Fibroblast of skin of left quadriceps (primary cell): ENCODE results near the gene TASOR2.
A peak's percentile ranks its signal among the peaks of the same experiment; 100 is the strongest.

ENCODE experiments used
- DNase-seq, 2 experiments: peaks; one replicate each; pipeline ENCODE4 v3.0.0-alpha.2; 2013; ENCODE audit warnings: low read depth in 2 of 2

The TASOR2 gene

DNA sequence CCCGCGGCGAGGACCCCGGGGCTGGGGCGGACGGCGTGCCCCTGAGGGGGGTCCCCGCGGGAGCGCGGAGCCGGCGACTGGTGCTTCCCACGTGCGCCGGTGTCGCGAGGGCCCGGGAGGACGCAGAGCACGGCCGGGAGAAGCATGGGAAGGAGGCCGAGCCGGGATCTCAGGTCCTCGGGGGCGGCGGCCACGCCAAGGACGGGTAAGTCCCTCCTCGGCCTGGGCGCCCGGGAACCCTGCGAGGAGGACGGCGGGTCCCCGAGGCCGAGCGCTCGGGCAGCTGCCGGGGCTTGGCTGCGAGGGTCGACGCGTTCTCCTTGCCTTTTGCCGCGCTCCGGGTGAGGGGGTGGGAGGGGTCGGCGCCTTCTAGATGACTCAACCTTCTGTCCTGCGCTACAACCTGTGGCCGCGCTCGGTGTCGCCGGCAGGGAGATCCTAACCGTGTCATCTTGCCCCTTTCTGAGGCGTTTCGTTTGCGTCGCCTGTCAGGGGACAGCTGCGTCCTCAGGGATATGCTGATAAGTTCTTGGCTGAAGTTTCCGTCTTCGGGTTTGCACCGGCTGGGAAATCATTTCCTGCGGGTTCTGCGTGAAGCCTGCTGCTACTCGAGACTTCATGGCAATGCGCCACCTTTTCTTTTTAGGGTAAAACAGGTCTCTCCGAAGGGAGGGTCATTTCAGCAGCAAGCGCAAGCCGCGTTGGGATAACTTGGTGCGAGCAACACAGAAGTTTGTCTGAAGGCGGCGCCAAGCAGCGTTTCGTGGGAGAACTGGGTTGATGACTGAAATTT lies 529 bp downstream of the TASOR2 start:
- peak in 1 of 2 experiments; percentile 39 for DNase-seq

DNA sequence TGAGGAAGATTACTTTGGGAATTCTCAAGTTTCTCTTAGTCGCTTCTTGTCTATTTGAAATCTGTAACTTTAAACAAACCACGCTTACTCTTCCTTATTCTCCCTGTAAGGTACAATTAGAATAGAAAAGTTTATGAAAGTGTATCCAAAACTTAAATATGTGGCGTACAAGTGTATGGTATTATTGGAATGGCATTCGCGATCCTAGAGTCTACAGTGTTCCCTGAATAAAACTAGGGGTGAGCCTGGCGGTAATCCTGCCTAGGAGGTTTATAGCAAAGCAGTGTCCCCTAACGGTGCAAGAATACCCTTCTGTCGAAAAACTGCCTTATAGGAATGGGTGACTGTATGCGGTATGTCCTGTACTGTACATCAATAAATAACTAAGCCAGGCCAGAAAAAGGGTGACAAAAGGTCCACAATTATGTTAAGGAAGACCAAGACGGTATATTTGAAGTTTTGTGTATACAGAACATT lies 1.2 kb downstream of the TASOR2 start:
- no peak for DNase-seq

DNA sequence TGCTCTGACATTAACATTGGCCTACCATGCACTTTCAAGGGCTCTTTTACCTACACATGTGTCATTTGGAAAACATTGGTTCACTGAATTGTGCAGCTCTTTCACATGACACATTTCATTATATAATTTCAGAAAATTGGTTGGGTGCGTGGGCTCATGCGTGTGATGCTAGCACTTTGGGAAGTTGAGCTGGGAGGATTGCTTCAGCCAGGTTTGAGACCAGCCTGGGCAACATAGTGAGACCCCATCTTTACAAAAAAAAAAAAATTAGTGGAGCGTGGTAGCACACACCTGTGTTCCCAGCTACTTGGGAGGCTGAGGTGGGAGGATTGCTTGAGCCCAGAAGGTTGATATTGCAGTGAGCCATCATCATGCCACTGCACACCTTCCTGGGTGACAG lies 3.9 kb downstream of the TASOR2 start:
- DNase-seq: no peak

DNA sequence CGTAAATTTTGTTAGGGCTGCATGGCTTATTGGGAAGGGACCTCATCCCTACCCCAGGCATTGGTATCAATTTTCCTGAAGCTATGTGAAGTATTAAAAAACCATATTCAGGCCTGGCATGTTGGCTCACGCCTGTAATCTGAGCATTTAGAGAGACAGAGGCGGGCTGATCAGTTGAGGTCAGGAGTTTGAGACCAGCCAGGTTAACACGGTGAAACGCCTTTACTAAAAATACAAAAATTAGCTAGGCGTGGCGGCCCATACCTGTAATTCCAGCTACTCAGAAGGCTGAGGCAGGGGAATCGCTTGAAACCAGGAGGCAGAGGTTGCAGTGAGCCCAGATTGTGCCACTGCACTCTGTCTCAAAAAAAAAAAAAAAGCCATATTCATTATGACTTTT lies 7.1 kb downstream of the TASOR2 start:
- no peak for DNase-seq

DNA sequence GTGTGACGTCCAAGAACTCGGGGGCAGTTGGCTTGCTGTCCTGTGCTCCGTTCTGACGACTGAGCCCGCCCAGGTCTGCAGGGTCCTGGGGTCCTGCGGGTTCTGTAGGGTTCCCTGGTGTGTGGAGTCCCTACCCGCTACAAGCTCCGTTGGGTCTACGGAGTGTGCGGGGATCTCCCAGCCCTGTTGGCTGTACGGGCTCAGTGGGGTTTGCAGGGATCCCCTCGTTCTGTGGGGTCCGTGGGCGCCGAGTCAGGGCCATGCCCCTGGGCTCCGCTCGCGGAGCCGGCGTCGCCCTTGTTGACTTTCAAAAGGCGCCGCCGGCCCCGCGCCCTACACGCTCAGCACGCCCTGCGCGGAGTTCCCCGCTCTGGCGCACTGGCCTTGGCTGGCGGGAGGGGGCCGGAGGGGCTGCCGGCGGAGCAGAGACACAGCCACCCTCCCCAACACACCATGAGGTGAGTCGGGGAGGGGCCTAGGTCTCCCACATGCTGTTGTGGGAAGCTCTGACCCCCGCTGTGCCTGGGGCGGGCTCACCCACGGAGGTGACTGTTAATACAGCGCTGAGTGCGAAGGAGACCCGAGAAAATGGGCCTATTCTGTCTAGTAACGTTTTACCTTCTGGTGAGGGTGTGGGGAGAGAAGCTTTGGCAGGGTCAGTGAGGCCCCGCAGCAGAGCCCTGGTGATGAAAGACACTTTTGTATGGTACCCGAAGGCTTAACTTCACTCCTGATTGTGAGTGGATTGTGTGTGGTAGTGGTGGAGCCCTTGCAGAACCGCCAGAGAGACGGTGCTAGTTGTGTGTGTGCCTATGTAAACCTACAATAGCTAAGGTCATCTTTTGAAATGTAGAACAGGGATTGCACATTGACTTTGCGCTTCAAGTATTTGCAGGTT lies 8.1 kb downstream of the TASOR2 start:
- DNase-seq: no peak

DNA sequence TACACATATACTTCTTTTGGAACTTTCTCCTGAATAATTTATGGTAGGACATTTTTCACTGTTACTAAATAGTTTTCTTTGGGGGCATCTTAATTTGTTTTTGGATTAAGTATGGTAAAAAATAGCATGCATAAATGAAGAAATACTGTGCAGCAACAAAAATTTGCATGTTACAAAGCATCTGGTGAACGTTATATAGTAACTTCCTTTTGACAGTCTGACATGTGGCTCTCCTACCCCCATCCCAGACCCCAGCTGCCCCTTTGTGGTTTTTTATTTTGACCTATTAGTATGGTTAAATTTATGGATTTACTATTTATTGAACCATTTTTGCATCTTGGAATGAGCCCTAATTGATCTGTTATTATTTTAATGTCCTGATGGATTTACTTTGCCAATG lies 9.9 kb downstream of the TASOR2 start:
- DNase-seq: no peak

DNA sequence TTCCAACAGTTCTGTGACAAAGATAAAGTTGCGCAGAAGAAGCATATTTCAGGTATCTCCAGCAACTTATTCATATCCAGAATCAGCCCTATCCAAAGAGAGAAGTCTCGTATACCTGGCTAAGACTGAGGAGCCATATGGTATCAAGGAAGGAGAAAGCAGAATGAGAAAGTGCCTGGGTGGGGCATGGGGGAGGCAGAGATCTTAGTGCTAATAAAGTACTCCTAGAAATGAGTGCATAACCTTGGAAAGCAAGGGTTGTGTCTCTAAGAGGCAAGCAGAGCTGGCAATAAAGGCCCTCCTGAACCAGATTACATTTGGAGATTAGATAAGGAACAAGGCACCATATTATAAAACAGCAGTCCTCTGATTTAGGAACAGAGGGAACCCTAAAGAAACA lies 12.7 kb downstream of the TASOR2 start:
- no peak for DNase-seq

DNA sequence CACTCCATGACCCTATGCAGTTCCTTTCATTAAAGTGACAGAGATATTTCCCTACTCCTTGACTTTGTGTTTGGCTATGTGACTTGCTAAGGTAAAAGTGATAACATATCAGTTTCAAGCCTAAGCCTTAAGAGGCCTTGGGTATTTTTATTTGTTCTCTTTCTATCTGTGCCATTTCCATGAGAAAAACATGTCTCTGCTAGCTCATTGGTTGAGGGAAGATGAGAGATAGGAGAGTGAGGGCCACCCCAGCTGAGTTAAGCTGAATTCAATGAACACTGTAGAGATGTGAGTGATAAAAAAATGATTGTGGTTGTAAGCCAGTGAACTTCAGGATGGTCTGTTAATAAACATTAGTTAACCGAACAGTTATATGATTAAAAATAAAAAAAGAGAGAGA lies 13.4 kb downstream of the TASOR2 start:
- no peak for DNase-seq

DNA sequence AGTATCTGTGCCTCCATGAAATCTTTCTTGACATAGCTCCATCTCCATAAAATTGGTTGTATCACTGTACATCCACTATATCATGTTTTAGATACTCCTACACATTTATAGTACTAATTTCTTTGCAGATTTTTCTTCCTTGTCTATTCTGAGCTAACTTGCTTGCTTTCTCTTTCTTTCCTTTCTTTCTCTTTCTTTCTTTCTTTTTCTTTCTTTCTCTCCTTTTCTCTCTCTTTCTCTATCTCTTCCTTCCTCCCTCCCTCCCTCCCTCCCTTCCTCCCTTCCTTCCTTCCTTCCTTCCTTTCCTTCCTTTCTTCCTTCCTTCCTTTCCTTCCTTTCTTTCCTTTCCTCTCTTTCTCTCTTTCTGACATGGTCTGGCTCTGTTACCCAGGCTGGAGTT lies 23.7 kb downstream of the TASOR2 start:
- DNase-seq: no peak

DNA sequence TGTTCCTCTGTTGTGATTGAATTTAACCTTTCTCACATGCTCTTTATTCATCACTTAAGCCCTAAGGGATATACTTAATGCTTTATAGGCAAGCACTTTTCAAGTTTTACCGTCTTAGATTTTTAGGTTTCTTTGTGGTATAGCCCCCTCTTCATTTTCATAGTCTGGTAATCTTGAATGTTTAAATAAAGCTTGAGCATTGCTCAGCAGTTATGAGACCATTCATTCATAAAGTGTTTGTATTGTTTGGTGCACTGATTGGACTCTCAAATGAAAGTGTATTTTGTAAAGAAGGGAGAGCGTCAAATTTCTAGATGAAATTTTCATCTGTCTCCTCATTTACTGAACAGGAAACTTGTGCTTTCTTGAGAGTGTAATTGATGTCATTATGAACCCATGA lies 25.2 kb downstream of the TASOR2 start:
- DNase-seq: no peak

DNA sequence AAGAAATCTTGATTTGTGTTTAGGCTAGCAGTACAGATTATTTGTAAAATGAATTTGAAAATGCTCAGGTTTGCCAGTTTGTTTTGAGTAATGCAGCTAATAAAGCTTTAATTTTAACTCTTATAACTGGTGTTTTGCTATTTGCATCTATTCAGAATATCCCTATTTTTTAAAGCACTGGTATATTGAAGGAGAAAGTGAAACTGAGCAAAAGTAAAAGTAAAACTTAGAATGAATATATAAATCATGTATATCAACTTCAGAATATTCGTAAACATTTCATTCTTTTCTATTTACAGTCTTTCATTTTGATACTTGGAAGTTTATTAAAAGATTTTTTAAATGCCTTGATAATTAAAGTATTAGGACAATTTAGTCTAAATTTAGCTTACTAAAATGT lies 26.2 kb downstream of the TASOR2 start:
- DNase-seq: no peak

DNA sequence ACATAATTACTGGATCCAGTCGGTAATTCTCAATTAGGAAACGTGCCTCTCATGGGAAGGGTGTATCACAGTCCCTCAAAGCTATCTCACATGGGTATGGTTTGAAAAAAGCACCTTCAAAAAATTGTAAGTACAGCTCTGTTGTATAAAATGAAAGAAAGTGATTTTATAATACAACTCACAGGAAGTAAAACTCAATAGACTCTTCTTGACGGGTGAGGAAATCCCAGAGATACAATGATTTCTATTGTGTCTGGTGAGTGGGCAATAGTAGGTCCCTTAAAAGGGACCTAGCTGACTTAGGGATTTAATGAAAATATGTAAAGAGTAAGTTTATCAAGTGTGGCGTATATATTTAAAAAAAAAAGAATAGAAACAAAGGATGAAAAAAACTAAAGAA lies 27.0 kb downstream of the TASOR2 start:
- no peak for DNase-seq

DNA sequence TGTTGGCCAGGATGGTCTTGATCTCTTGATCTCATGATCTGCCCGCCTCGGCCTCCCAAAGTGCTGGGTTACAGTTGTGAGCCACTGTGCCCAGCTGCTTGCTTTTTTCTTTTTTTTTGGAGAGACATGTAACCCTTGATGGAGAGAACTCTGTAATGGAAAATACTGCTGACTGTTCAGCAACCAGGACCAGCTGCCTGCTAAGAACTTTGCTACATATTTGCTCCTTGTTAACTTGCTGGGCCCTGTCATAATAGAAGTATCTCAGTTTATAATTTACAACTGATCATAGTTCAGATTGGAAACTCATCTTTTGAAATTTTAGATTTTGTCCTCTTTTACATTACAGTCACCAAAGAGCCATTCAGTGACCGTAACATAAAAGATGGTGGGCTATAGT lies 34.9 kb downstream of the TASOR2 start:
- DNase-seq: no peak

DNA sequence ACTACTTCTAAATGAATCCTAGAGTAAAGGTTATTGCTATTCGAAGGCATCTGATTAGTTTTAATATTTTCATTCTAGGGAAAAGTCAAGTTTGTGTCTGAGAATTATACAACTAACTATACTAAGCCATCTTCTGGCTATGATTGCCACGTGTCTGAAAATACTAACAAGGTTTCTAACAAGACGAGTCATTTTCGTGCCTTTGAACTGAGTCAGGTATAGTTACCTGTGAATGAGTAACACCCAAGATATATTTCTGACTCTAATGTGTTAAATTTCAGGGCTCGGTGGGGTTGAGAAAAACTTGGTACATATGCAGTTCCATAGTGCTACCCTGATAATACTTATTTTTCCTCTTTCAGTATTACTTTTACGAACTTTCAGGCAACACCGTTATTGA lies 35.5 kb downstream of the TASOR2 start:
- DNase-seq: no peak

DNA sequence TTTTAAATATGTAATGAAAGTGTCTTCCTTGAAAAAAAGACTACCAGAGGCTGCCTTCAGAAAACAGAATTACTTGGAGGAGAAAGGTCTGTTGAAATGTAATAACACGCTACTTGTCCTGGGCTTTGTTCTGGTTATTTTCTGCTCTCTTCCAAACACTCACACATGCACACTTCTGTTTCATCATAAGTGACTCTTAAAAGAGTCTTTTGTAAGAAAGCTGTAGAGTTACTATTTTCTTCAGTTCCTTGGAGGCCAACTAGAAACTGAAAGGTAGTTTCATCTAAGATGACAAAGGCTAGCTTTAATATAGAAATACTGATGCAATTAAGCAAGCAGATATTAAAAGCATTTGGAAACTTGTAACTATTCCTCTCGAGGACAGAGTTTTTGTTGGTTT lies 39.1 kb downstream of the TASOR2 start:
- no peak for DNase-seq

DNA sequence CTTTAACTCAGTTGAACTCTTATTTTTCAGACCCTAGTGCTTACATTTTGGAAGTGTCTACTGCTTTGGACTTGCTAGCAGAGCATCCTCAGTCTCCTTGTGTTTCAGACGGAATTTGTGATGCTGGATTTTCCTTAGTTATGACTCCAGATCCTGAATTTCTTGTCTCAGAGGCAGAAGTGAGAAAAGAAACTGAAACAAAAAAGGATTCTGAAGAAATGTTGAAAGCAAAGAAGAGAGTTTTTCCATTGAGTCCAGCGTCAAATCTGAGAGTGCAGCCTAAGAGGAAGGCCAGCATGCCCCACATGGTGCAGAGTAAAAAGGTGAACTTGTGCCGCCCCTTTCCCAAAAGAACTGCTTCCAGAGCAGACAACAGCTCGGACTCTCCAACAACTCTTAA lies 46.1 kb downstream of the TASOR2 start:
- no peak for DNase-seq

DNA sequence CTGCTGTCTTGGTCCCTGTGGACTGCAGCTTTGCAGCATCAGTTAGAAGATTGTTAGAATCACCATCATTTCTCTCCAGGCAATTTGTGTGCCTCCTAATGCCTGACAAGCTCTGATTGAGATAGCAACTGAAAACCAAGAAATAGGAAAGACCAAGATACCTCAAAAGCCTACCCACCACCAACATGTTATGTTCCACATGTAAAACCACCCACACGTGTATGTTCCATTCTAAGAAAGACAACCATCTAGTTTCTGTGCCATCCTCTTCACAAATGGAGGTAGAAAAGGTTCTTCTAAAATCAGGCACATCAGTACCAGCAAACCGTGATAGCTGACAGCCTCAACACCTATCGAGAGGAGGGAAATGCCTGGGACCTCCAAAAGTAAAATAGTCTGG lies 46.9 kb downstream of the TASOR2 start:
- no peak for DNase-seq

DNA sequence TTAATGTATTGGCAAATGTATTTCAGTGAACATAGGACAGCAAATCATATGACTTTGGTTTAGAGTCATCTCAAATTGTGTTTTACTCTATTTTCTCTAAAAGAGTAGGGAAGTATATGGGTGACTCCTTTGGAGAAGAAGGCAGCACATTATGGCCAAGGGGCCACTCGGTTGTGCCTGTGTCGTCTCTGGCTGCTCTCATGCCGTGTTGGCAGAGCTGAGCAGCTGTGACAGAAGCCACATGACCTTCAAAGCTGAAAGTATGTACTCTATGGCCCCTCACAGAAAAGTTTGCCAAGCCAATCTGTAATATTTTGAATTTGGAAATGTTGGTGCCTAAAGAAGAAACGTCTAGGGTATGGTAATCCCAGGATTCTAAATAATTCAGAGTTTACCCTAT lies 47.5 kb downstream of the TASOR2 start:
- DNase-seq: no peak
